NCI-H82 treated with DMSO at 0.1 percent for 48 hours (cell line): ENCODE data around the gene GRB14.
"Not testable (repeated sequence)": the region's sequence is repeated elsewhere in the genome, so short reads cannot be mapped to it uniquely, and the experiment has no call there.

Experiments used
- DNase-seq: peaks from one replicate; lab custom pipeline; 2025; ENCODE audit not compliant: unreplicated experiment; lab: John Stamatoyannopoulos, UW

GRB14 gene

DNA sequence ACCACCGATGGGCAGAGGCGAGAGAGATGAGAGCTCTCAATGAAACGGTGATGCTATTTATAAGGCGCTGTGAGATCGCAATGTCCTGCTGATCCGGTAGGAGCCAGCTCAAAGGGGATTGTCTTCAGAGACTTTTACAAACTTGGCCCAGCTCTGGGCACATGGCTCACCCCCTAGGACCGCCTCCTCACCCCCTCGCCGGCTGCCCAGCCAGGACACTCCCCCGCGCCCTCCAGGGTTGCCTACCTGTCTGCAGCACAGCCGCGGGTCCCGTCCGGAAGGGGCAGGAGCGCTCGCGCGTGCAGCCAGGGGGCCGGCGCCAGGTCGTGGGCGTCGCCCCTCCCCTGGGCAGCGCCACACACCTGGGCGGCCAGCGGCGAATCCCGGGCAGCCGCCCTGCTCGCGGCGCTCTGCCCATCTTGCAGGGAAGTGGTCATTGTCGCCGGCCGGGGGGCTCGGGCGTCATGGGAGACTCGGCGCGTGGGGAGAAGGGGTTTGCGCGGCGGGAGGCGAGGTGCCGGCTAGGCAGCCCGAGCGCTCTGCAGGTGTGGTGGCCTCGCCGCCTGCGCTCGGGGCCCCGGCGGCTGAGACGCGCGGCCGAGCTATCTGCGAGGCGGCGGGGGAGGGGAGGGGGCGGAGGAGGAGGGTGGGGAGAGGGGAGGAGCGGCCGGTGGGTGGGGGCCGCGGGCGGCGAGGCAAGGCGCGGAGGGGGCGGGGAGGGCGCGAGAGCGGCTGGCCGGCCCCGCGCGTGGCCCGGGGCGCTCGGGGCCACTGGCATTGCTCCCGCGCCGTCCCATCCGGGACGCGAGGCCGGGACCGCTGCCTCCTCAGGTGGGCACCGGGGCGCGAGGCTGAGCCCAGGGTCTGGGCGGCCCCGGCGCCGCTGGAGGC lies at the start of gene GRB14:
TSS of gene GRB14 (minus strand) at position 610 of the 891 bp plus-strand sequence. CDS start at position 437, 173 bp downstream.
- DNase-seq = peak; percentile 50

DNA sequence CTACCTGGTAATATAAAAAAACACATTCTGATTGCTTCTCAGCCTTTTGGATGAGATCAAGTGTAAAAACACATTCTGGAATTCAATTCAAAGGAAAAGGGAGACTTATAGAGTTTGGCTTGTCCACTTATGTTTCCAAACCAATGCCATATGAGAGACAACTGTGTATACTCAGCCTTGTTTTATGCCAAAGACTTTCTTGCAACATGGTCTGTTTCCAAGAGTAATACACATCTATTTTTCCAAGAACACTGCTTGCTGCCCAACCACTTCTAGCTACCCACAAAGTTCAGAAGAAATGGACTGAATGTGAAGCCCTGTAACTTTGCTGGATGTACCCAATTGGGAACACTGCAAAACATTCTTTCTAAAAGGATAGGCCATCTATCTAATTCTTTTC lies 48.0 kb upstream of the GRB14 start:
- no peak for DNase-seq

DNA sequence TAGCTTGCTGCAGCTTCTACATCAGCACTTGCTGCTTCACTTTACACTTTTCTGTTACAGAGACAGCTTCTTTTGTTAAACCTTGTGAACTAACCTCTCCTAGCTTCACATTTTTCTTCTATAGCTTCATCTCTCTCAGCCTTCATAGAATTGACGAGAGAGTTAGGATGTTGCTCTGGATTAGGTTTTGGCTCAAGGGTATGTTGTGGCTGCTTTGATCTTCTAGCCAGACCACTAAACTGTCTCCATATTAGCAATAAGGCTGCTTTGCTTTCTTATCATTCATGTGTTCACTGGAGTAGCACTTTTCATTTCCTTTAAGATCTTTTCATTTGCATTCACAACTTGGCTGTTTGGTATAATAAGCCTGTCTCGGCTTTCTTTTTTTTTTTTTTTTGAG lies 46.3 kb upstream of the GRB14 start:
- DNase-seq = no peak

DNA sequence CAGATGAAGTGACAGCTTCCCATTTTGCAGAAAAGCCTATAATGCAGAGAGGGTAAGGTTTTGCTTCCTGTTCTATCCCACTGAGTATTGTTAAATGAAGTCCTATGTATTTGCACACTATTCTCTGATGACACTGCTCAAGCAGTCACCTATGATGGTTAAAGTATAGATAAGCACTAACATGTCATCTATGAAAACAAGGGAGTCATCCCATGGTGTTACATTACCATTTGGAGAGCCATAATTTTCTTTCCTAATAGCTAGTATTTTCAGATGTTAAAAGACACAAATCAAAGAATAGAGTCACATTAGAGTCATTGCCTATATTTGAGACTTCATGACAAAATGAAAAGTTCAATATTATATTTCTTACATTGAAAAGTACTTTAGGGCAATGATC lies 42.8 kb upstream of the GRB14 start:
- DNase-seq = no peak

DNA sequence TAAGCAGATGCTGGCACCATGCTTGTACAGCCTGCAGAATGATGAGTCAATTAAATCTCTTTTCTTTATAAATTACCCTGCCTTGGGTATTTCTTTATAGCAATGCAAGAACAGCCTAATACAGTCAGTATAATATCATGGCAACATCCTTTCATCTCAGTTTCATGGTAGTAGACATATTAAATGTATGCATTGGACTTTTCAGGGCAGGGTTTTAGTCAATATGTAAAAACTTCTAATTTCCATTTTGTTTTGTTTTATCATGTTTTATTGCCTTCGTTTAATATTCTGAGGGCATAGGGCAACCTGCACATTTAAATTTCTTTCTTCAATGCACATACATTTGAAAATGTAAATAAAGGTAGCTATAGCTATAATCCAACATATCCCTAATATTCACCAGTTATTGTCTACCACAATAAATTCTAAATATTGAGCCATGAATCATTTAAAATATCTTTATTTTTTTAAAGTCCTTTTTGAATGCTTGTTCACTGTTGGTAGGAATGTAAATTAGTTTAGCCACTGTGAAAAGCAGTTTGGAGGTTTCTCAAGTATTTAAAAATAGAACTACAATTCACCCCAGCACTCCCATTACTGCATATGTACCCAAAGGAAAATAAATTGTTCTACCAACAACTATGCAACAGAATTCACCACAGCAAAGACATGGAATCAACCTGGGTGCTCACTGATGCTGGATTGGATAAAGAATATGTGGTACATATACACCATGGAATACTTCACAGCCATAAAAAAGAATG lies 41.8 kb upstream of the GRB14 start:
- DNase-seq = no peak

DNA sequence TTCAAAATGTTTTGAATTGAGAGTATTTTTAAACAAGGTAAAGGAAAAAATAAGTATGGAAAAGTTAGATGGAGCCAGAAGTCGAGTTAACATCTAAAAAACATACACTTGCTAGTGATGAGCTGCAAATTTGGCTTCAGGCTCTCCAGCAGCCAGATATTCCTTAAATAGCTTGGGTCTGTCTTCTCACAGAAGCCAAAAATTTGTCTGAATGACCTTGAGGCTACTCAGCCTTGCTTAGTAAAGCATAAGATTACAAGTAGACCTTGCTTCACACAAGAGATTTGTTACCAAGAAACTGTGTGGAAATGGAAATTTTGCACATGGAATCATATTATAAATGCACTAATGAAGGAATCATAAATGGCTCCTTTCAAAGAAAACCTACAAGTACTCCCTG lies 40.8 kb upstream of the GRB14 start:
- no peak for DNase-seq

DNA sequence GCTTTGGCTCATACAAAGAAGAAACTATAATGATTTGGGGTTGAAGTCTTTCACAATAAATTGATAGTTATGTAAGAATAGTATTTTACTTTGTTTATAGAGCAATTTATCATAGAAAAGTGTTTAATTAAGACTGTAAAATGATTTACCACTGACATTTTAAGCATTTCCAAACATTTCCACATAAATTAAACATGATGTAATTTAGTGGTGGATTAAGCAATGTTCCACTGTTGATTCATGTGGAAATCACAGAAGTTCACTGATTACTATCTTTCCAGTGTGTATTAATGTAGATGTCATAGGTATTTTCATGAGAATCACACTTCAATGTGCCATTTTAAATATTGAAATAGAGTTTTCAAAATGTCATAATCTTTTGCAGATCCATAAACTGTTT lies 40.1 kb upstream of the GRB14 start:
- DNase-seq = no peak

DNA sequence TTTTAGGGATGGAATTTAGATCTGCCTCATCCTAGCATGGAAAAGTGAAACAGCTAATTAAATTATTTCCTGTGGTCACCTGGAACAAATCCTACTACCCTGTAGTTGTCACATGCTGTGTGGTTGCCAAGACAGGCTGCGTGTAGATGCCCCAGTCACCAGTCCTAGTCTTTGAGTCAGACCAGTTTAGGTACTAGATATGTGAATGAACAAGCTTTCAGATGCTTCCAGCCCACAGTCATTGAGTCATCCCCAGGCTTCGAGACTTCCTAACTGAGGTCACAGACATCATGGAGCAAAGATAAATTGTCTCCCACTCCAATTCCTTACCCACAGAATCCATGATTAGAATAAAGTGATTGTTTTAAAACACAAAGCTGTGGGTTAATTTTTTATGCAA lies 35.8 kb upstream of the GRB14 start:
- no peak for DNase-seq

DNA sequence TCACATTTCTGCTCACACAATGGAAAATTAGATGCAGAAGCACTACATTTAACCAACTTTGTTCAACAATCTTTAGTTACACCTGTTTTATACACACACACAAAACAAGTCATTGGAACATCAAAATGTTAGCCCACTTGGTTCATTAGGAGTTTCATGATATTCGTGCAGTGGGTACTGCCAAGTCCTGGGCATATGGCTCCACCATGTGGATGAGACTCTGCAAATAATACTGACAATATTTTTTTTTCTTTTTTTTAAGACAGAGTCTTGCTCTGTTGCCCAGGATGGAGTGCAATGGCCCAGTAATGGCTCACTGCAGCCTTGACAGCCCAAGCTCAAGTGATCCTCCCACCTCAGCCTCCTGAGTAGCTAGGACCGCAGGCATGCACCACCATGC lies 34.5 kb upstream of the GRB14 start:
- DNase-seq = no peak

DNA sequence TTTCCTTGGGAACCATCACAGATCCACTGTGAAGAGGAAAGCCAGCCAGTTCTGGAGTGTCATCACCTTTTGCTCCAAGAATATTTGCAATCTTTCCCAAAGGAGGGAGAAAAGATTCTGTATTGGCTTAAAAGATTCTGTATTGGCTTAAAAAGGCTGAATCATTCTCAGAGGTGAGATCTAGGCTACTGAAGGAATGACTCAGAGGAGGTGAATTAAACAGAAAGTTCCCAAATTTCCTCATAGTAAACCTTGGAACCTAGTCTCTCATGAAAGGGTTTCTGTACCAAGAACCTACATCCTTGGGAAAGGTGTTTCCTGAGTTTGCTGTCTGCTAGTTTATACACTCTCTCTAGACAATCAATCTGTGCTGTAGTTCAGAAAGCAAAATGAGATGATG lies 34.1 kb upstream of the GRB14 start:
- no peak for DNase-seq

DNA sequence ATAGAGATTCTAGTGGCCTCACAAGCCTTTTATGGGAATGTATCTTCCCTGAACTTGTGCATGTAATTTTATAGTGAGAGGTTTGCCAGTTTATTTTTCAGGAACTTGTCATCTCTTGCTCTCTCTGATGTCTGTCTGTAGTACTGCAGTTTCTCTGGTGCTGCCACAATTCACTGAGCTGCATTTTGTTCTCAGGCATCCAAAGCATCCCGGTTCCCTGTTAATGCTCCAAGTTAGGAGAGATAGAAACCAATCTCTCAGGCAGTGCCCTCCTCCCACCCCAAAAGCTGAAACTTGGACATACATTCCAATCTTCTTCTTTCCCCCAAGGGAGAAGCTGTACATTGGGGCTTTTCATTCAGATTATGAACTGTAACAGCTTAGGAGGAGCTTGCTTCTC lies 30.1 kb upstream of the GRB14 start:
- DNase-seq = no peak

DNA sequence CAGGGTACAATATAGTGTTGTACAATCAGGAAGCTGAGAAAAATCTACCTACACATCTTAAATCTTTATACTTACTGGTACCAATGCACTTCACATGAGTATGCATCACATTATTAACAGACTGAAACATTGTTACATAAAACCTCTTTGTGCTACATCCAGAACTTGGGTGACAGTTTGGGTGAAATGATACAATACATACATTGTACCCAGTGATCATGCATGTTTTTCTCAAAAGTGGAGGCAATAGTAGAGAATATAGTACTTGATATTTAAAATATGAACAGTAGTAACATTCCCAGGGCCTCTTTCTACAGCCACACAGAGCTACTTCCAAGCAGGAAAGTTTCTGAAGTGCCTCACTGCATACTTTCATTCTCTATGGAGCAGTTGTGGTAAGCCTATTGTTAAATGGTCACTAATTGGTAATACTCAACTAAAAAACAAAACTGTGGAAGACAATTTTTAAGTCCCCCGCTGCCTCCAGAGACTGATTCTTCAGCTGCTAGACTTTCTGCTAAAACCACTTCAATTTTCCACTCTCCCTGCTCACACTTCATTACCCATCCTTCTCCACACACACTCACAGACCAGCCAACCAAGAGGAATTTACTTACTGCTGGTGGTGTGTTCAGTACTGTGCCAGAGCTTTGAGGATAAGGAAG lies 22.9 kb upstream of the GRB14 start:
- no peak for DNase-seq

DNA sequence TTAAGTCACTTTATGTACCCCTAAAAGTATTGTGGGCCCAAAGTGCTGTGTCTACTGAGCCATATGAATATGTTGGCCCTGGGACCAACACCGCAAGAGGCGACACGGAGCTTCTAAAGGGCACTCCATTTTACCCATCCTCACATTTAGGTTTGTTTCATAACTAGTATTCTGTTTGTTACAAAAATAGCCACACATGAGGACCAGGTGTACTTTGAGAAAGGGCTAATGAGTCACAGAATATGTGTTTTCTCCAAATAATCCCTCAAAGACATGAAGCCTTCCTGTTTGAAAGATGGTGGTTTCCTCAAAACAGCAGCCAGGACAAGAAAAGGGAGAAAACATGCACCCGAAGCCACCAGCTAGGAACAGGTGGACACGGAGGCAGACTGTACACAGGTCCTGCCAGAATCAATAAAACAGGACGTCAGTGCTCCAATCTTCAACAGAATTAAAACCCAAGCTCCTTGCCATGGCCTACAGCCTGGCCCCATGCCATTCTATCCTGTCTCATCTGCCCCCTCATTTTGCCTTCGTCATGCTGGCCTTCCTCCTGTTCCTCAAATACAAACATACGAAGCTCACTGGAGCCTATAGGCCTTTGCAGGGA lies 21.8 kb upstream of the GRB14 start:
- DNase-seq = no peak

DNA sequence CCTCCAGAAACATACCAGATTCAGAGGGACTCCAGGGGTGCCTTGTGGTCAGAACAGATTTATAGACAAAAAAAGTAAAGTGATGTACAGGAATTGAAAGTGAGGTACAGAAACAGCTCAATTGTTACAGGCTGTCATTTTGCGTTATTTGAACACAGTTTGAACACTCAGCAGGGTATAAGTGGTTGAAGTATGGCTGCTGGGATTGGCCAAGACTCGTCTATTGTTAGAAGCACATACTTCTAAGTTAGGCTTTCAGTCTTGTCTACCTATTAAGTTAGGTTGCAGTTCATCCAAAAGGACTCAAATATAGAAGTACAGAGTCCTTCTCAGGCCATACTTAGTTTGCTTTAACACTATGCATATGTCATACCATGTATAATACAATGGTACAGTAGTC lies 21.0 kb upstream of the GRB14 start:
- no peak for DNase-seq

DNA sequence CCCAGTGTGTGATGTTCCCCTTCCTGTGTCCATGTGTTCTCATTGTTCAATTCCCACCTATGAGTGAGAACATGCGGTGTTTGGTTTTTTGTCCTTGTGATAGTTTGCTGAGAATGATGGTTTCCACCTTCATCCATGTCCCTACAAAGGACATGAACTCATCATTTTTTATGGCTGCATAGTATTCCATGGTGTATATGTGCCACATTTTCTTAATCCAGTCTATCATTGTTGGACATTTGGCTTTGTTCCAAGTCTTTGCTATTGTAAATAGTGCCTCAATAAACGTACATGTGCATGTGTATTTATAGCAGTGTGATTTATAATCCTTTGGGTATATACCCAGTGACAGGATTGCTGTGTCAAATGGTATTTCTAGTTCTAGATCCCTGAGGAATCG lies 7.0 kb upstream of the GRB14 start:
- not testable (repeated sequence) for DNase-seq

DNA sequence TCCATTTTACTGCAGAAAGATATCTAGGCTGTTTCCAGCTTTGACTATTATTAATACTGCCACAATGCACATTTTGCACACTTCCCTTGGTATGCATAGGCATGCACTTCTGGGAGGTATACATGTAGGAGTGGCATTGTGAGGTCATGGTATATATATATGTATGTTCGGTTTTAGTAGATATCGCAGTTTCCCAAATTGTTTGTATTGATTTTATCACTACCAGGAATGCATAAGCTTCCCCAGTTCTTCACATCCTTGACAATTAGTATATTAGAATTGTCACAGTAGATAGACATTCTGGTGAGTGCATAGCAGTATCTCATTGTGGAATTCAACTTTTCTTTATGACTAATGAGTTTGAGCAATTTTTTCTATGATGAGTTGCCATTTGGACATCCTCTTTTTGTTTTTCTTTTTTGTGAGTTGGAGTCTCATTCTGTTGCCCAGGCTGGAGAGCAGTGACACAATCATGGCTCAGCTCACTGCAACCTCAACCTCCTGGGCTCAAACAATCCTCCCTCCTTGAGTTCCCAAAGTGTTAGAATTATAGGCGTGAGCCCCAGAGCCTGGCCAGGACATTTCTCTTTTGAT lies 4.2 kb upstream of the GRB14 start:
- no peak for DNase-seq

DNA sequence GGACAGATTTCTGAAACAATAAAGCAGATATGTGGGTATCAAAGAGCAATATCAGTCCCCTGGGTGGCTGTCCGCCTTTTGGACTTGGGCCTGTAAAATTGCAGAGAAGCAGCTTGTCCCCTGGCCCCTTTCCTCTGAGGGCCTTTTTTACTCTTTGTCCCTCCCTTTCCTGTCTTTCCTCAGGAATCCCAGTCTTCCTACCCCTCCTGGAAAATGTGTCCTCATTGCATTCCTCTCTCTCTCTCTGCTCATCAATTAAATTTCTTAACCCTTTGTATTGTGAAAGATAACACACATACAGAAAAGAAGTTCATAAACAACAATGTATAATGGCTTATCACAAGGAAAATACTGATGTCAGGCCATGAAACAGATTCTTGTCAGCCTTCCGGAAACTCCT lies 3.0 kb upstream of the GRB14 start:
- no peak for DNase-seq

DNA sequence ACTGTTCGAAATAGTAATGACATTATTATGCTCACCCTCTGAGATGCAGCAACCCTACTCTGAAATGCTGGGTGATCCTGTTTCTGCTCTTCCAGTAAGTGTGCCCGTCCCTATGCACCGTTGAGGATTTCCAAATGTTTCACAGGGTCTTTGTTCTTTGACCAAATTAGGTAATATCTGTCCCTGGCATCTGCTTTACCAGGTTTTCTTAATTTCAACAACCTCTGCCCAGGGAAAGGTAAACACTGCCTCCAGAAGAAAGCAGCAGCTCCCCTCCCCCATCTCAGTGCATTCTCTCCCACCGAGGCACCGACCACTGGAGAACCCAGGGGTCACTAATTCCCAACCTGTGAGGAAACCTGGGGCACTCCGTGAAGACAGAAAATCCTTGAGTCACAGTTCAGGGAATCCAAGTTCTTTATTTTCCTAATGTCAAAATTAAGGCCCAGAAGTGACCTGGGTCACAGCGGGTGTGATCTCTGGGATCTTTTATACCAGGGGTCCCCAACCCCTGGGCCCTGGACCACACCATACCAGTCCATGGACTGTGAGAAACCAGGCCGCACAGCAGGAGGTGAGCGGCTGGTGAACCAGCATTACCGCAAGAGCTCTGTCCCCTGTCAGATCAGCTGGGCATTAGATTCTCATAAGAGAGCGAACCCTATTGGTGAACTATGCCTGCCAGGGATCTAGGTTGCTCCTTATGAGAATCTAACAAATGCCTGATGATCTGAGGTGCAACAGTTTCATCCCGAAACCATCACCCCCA lies 1.2 kb upstream of the GRB14 start:
- DNase-seq = no peak

DNA sequence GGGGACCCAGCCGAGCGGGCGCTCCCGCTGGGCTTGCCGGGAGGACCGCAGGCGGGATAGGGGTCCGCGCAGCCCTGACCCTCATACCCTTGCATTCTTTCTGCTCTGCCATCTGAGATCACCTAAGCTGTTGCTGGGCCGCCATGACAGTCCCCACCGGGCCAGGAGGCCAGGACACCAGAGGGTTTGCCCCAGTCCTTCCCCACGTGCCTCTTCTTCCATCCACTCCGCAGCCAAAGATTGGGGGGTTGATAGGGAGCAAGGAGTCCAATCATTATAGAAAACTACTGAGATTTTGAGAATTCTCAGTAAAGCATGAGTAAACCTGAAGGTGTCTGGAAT lies 453 bp upstream of the GRB14 start:
- DNase-seq = no peak

DNA sequence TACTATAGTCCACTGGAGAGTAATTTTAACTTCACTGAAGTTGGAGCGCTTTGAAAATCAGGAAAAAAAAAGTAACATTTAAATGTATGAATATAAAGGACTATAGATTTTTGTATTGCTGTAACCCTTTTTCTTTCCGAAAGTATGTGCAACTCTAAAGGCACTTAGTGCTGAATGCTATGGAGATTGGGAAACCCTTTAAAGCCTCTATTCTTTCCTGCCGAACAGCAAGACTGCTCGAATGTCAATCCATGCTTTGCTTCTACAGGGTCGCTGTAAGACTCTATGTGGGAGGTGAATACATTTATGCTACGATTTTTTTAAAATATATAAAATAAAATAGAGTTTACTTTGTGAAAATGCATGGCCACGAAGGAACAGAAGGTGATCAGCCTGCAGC lies 825 bp downstream of the GRB14 start:
- no peak for DNase-seq
